K562 (cell line): ENCODE data around the gene PPP3CB. TPM values are rescaled to one million over a fixed set of nuclear protein-coding genes. Genes with fewer than 3 reads are reported as not detected.

Source experiments
- CBX1 ChIP-seq: sonication (generic); IDR thresholded peaks from 2 replicates; pipeline ENCODE4 v1.6.1; 2016; ENCODE audit warnings: antibody characterized with exemption, low read depth, mild to moderate bottlenecking
- CC2D1A ChIP-seq: fragments of 450-650 bp; IDR thresholded peaks from 2 replicates; pipeline ENCODE4 v1.6.1; 2017; ENCODE audit warnings: mild to moderate bottlenecking
- CXXC5 ChIP-seq: fragments of 250-450 bp; sonication (Bioruptor Pico); IDR thresholded peaks from 2 replicates; pipeline ENCODE4 v1.8.0; 2022; ENCODE audit warnings: inconsistent platforms, mild to moderate bottlenecking, moderate library complexity
- FOXA1 ChIP-seq: fragments of 450-650 bp; IDR thresholded peaks from 2 replicates; pipeline ENCODE4 v1.6.1; 2016; ENCODE audit warnings: mild to moderate bottlenecking, borderline replicate concordance
- FOXM1 ChIP-seq, 2 experiments: fragments of 450-650 bp in 1 of 2; sonication (generic) in 1 of 2; formaldehyde crosslinking in 1 of 2; IDR thresholded peaks; 2 replicates each; pipeline versions ENCODE4 v1.6.1 to v1.9.0; 2017 to 2022; ENCODE audit warnings: low read depth in 2 of 2, mild to moderate bottlenecking in 2 of 2, missing genetic modification reagents in 1 of 2, moderate library complexity in 1 of 2
- HDAC3 ChIP-seq: fragments of 450-650 bp; IDR thresholded peaks from 2 replicates; pipeline ENCODE4 v1.6.1; 2018; ENCODE audit warnings: borderline replicate concordance, mild to moderate bottlenecking, moderate library complexity; ENCODE audit not compliant: partially characterized antibody
- JUN ChIP-seq, 2 experiments: sonication (generic) in 1 of 2; formaldehyde crosslinking in 1 of 2; IDR thresholded peaks; 2 replicates each; pipeline versions ENCODE4 v1.6.1 to v1.8.0; 2012 to 2022; ENCODE audit warnings: borderline replicate concordance in 2 of 2, mild to moderate bottlenecking in 2 of 2, improper control_type of control experiment in 1 of 2, low read depth in 1 of 2, low read length in 1 of 2, missing genetic modification reagents in 1 of 2
- MAFF ChIP-seq: IDR thresholded peaks from 2 replicates; pipeline ENCODE4 v1.6.1; 2012; ENCODE audit warnings: low read length, improper control_type of control experiment
- NFE2 ChIP-seq: IDR thresholded peaks from 2 replicates; pipeline ENCODE4 v1.6.1; 2014; ENCODE audit warnings: antibody characterized with exemption, low read depth
- NR3C1 ChIP-seq: sonication (generic); formaldehyde crosslinking; IDR thresholded peaks from 2 replicates; pipeline ENCODE4 v1.8.1; 2022; ENCODE audit warnings: missing genetic modification reagents
- POLR2AphosphoS5 ChIP-seq: IDR thresholded peaks from 2 replicates; pipeline ENCODE4 v1.6.1; 2011; ENCODE audit warnings: mild to moderate bottlenecking, low read depth, low read length, moderate library complexity; ENCODE audit not compliant: control insufficient read depth, insufficient read depth
- POLR2H ChIP-seq: IDR thresholded peaks from 2 replicates; pipeline ENCODE4 v1.6.1; 2016; ENCODE audit warnings: missing genetic modification characterization, low read depth, mild to moderate bottlenecking, control low read depth, missing compliant biosample characterization, moderate library complexity
- PRMT5 ChIP-seq: sonication (generic); formaldehyde crosslinking; IDR thresholded peaks from 2 replicates; pipeline ENCODE4 v1.5.0; 2020; ENCODE audit warnings: missing genetic modification reagents
- RB1 ChIP-seq: fragments of 450-650 bp; IDR thresholded peaks from 2 replicates; pipeline ENCODE4 v1.6.1; 2017; ENCODE audit warnings: low read depth, mild to moderate bottlenecking
- RBM25 ChIP-seq: fragments of 200-400 bp; formaldehyde crosslinking; IDR thresholded peaks from 2 replicates; pipeline ENCODE4 v1.6.1; 2018; ENCODE audit warnings: low read length, low read depth, moderate library complexity; ENCODE audit not compliant: severe bottlenecking
- RNF2 ChIP-seq: sonication (generic); IDR thresholded peaks from 2 replicates; pipeline ENCODE4 v1.6.1; 2016
- SMARCC2 ChIP-seq: fragments of 450-650 bp; IDR thresholded peaks from 2 replicates; pipeline ENCODE4 v1.6.1; 2017; ENCODE audit warnings: antibody characterized with exemption, moderate library complexity, mild to moderate bottlenecking, low read depth
- SP1 ChIP-seq: sonication (generic); formaldehyde crosslinking; IDR thresholded peaks from 2 replicates; pipeline ENCODE4 v1.8.1; 2022; ENCODE audit warnings: mild to moderate bottlenecking, missing genetic modification reagents
- TCF7 ChIP-seq: sonication (generic); IDR thresholded peaks from 2 replicates; pipeline ENCODE4 v1.6.1; 2016; ENCODE audit warnings: antibody characterized with exemption, borderline replicate concordance
- TSC22D4 ChIP-seq: fragments of 450-650 bp; IDR thresholded peaks from 2 replicates; pipeline ENCODE4 v1.6.1; 2016; ENCODE audit warnings: missing genetic modification characterization, missing biosample characterization, control low read depth
- XRCC4 ChIP-seq: IDR thresholded peaks from one replicate; pipeline ENCODE4 v1.6.1; 2011; ENCODE audit not compliant: insufficient read depth, insufficient read length; ENCODE audit errors: extremely low read depth
- ZNF124 ChIP-seq: sonication (generic); formaldehyde crosslinking; IDR thresholded peaks from 2 replicates; pipeline ENCODE4 v1.8.1; 2022; ENCODE audit warnings: missing genetic modification reagents
- ZNF143 ChIP-seq: sonication (generic); formaldehyde crosslinking; IDR thresholded peaks from 2 replicates; pipeline ENCODE4 v1.9.0; 2022; ENCODE audit warnings: mild to moderate bottlenecking, missing genetic modification reagents
- polyA plus RNA-seq, 8 experiments: library from polyadenylated mRNA; depleted of rRNA in 4 of 8; stranded (reverse) in 5 of 8; unstranded in 3 of 8; fragments of >200 nt; fragmentation: Nextera tagmentation in 2 of 8; fragmentation: Illumina TruSeq in 1 of 8; extraction: Ambion mirVana in 2 of 8; extraction: Trizol in 1 of 8; gene quantifications; 2 replicates each; pipeline versions ENCODE4 v1.2.1 to v1.2.3, GENCODE V29; 2011 to 2014; ENCODE audit warnings: inconsistent platforms in 1 of 8, missing spikeins in 1 of 8
- total RNA-seq, 7 experiments: library from RNA; depleted of rRNA in 6 of 7; stranded (reverse); fragments of >200 nt in 6 of 7; fragmentation: Illumina TruSeq in 2 of 7; extraction: Trizol in 2 of 7; gene quantifications; 2 replicates each; pipeline versions ENCODE4 v1.2.1 to v1.2.3, GENCODE V29; 2011 to 2021; ENCODE audit warnings: low replicate concordance in 1 of 7
- TF ChIP-seq, protein P1 (sequence below): fragments of 250-450 bp; sonication (Bioruptor Pico); IDR thresholded peaks from 2 replicates; pipeline ENCODE4 v1.5.0; 2020; ENCODE audit warnings: mild to moderate bottlenecking
- TF ChIP-seq, protein P2 (sequence below), 2 experiments: fragments of 250-450 bp in 1 of 2; fragments of 450-650 bp in 1 of 2; sonication (Bioruptor Pico) in 1 of 2; IDR thresholded peaks; 2 replicates each; pipeline versions ENCODE4 v1.6.1 to v1.8.0; 2016 to 2021; ENCODE audit warnings: mild to moderate bottlenecking in 2 of 2, moderate library complexity in 2 of 2, missing compliant biosample characterization in 1 of 2, missing genetic modification characterization in 1 of 2
- TF ChIP-seq, protein P3 (sequence below): IDR thresholded peaks from 2 replicates; pipeline ENCODE4 v1.6.1; 2012; ENCODE audit warnings: low read depth, low read length, improper control_type of control experiment, borderline replicate concordance

PPP3CB gene
- total and polyA plus RNA-seq, 9 of the 15 experiments (the other 6 are each of a cell fraction or from before 2014, with no cell fraction given), result 9.6 to 27.6 (median 17.8) TPM

DNA sequence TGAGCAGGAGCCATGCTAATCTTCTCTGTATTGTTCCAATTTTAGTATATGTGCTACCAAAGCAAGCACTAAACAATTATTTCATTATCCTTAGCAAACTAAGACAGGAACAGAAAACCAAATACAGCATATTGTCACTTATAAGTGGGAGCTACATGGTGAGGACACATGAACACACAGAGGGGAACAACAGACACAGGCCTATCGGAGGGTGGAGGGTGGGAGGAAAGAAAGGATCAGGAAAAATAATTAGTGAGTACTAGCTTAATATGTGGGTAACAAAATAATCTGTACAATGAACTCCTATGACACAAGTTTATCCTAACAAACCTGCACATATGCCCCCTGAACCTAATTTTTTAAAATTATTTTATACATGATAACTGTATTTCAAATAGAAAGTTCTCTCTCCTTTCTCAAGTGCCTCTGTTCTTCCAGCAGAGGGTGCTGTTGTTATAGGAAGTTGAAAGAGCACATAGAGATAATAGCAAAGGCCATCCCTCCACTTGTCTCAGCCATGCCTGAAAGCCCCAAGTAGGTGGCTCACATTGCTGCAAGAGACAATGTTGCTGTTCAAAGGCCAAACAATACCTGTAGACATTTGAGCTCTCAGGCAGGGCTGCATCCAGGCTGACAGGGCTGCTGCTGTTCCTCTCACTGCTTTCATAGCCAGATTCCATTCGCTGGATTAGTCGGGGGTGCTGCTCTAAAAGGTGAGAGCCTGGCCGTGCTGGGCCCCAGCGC, 33.4 kb upstream of the PPP3CB start (continued):
- TF ChIP-seq ZNF143 (no peak), POLR2H (tag) (no peak), NR3C1 (no peak), SMARCC2 (no peak), FOXA1 (no peak), FOXM1 (IDR thresholded peaks at IDR 0.05; ENCODE audit: low read depth) (no peak), FOXM1 (CRISPR knock-in tag; IDR thresholded peaks at IDR 0.05; ENCODE audit: low read depth) (no peak), NFE2 (no peak), SP1 (0 out of 2 replicates have a peak, but pooled peaks have one; percentile 31), HDAC3 (no peak), POLR2AphosphoS5 (no peak), RNF2 (no peak), XRCC4 (no peak), MAFF (no peak), CBX1 (no peak), TSC22D4 (tag) (no peak), ZNF124 (CRISPR knock-in tag) (no peak), TCF7 (no peak), RB1 (peak; percentile 39; the same call in 1 of the 2 replicates), RBM25 (no peak), JUN (IDR thresholded peaks at IDR 0.05; ENCODE audit: borderline replicate concordance, low read depth, low read length) (0 out of 2 replicates have a peak, but pooled peaks have one; percentile 40), JUN (CRISPR knock-in tag; IDR thresholded peaks at IDR 0.05; ENCODE audit: borderline replicate concordance) (no peak), CC2D1A (peak; percentile 71), CXXC5 (CRISPR knock-in tag) (no peak), PRMT5 (no peak)
- TF ChIP-seq, protein P1, sequence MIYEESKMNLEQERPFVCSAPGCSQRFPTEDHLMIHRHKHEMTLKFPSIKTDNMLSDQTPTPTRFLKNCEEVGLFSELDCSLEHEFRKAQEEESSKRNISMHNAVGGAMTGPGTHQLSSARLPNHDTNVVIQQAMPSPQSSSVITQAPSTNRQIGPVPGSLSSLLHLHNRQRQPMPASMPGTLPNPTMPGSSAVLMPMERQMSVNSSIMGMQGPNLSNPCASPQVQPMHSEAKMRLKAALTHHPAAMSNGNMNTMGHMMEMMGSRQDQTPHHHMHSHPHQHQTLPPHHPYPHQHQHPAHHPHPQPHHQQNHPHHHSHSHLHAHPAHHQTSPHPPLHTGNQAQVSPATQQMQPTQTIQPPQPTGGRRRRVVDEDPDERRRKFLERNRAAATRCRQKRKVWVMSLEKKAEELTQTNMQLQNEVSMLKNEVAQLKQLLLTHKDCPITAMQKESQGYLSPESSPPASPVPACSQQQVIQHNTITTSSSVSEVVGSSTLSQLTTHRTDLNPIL (CRISPR knock-in tag), result no peak
- TF ChIP-seq, protein P2, sequence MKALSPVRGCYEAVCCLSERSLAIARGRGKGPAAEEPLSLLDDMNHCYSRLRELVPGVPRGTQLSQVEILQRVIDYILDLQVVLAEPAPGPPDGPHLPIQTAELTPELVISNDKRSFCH (CRISPR knock-in tag; IDR thresholded peaks at IDR 0.05), result no peak
- TF ChIP-seq, protein P2 (tag; IDR thresholded peaks at IDR 0.05), result no peak
- TF ChIP-seq, protein P3, sequence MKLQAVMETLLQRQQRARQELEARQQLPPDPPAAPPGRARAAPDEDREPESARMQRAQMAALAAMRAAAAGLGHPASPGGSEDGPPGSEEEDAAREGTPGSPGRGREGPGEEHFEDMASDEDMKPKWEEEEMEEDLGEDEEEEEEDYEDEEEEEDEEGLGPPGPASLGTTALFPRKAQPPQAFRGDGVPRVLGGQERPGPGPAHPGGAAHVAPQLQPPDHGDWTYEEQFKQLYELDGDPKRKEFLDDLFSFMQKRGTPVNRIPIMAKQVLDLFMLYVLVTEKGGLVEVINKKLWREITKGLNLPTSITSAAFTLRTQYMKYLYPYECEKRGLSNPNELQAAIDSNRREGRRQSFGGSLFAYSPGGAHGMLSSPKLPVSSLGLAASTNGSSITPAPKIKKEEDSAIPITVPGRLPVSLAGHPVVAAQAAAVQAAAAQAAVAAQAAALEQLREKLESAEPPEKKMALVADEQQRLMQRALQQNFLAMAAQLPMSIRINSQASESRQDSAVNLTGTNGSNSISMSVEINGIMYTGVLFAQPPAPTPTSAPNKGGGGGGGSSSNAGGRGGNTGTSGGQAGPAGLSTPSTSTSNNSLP, result 0 out of 2 replicates have a peak, but pooled peaks have one; percentile 32
